MM.1S (cell line): Measurements from ENCODE around the gene LYSMD2.

ENCODE experiments used
- DNase-seq: peaks from one replicate; pipeline ENCODE4 v3.0.0-alpha.2; 2015
- H2AFZ ChIP-seq: fragments of 300-600 bp; sonication (generic); 2 replicates; pipeline ENCODE4 v1.6.0; 2016; ENCODE audit warnings: antibody characterized with exemption, low read length
- H3F3A ChIP-seq: fragments of 300-600 bp; sonication (generic); 2 replicates; pipeline ENCODE4 v1.6.1; 2016; ENCODE audit warnings: mild to moderate bottlenecking, antibody characterized with exemption, low read length, moderate library complexity, mixed read lengths; ENCODE audit not compliant: insufficient read depth
- H3K27ac ChIP-seq: fragments of 300-600 bp; sonication (generic); 2 replicates; pipeline ENCODE4 v1.5.1; 2016; ENCODE audit warnings: mild to moderate bottlenecking, low read length
- H3K27me3 ChIP-seq: fragments of 300-600 bp; sonication (generic); replicated peaks from 2 replicates; pipeline ENCODE4 v1.6.0; 2016; ENCODE audit warnings: low read length; ENCODE audit not compliant: insufficient read depth
- H3K36me3 ChIP-seq: fragments of 300-600 bp; sonication (generic); replicated peaks from 2 replicates; pipeline ENCODE4 v1.6.1; 2016; ENCODE audit warnings: mild to moderate bottlenecking, low read length, mixed read lengths; ENCODE audit not compliant: insufficient read depth
- H3K4me1 ChIP-seq: fragments of 300-600 bp; sonication (generic); 2 replicates; pipeline ENCODE4 v1.6.1; 2016; ENCODE audit warnings: low read length, mixed read lengths
- H3K4me2 ChIP-seq: fragments of 300-600 bp; sonication (generic); 2 replicates; pipeline ENCODE4 v1.6.0; 2016; ENCODE audit warnings: low read depth, low read length
- H3K4me3 ChIP-seq: fragments of 300-600 bp; sonication (generic); 2 replicates; pipeline ENCODE4 v1.5.1; 2016; ENCODE audit warnings: low read length, mixed read lengths
- H3K79me2 ChIP-seq: fragments of 300-600 bp; sonication (generic); 2 replicates; pipeline ENCODE4 v1.6.1; 2016; ENCODE audit warnings: mixed run types, low read length, mixed read lengths
- H3K9ac ChIP-seq: fragments of 300-600 bp; sonication (generic); 2 replicates; pipeline ENCODE4 v1.6.1; 2016; ENCODE audit warnings: low read length, mixed read lengths
- H3K9me2 ChIP-seq: fragments of 300-600 bp; sonication (generic); replicated peaks from 2 replicates; pipeline ENCODE4 v1.6.1; 2016; ENCODE audit warnings: mild to moderate bottlenecking, low read length, mixed read lengths; ENCODE audit not compliant: insufficient read depth
- H3K9me3 ChIP-seq: fragments of 300-600 bp; sonication (generic); replicated peaks from 2 replicates; pipeline ENCODE4 v1.6.1; 2016; ENCODE audit warnings: mild to moderate bottlenecking, low read length, mixed read lengths; ENCODE audit not compliant: insufficient read depth
- H4K20me1 ChIP-seq: fragments of 300-600 bp; sonication (generic); 2 replicates; pipeline ENCODE4 v1.6.1; 2016; ENCODE audit warnings: mild to moderate bottlenecking, low read length, moderate library complexity, mixed read lengths; ENCODE audit not compliant: insufficient read depth
- EZH2 ChIP-seq: fragments of 300-600 bp; sonication (generic); optimal IDR thresholded peaks from 2 replicates; pipeline ENCODE3; 2017; ENCODE audit warnings: low read depth, mild to moderate bottlenecking, antibody characterized with exemption, low read length, mixed read lengths
- EZH2phosphoT487 ChIP-seq: fragments of 300-600 bp; sonication (generic); IDR thresholded peaks from 2 replicates; pipeline ENCODE4 v1.6.1; 2018; ENCODE audit warnings: antibody characterized with exemption, low read length
- TF ChIP-seq, protein P1 (sequence below): fragments of 300-600 bp; sonication (generic); IDR thresholded peaks from 2 replicates; pipeline ENCODE4 v1.5.1; 2016; ENCODE audit warnings: antibody characterized with exemption, low read length, mixed read lengths

Gene LYSMD2

DNA sequence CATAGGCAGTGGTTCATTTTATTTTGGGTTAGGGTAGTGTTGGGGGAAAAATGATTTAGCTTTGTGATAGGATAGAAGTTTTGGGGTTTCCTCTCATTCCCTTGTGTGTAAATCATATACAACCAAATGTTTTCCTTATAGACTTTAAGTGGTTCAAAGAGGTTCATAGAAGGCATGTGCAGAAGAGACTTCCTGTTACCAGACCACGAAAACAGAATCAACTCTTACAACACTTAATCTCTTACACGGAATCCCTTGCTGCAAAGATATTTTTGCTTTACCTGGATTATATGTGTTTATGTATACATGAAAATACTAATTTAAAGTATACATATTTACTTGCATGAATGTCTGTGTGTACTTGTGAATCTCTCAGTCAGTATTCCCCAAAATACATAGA lies 16.8 kb upstream of the LYSMD2 start:
- no peaks in the 10 kb centered on the region for H3K79me2 ChIP-seq
- no peak overlapping the region for H3K9ac ChIP-seq
- no peak overlapping the region for H2AFZ ChIP-seq
- H4K20me1 ChIP-seq, result no peaks in the 10 kb centered on the region
- peaks cover 27% of the 10 kb centered on the region for H3K27me3 ChIP-seq
- H3K9me2 ChIP-seq, result no peaks in the 10 kb centered on the region
- H3K4me2 ChIP-seq, result no peak overlapping the region
- no peak overlapping the region for H3K27ac ChIP-seq
- H3K4me1 ChIP-seq, result no peaks in the 10 kb centered on the region
- H3K36me3 ChIP-seq, result no peaks in the 10 kb centered on the region
- no peak overlapping the region for H3K4me3 ChIP-seq
- no peak for TF ChIP-seq EZH2phosphoT487
- TF ChIP-seq EZH2, result no peak
- TF ChIP-seq, protein P1, sequence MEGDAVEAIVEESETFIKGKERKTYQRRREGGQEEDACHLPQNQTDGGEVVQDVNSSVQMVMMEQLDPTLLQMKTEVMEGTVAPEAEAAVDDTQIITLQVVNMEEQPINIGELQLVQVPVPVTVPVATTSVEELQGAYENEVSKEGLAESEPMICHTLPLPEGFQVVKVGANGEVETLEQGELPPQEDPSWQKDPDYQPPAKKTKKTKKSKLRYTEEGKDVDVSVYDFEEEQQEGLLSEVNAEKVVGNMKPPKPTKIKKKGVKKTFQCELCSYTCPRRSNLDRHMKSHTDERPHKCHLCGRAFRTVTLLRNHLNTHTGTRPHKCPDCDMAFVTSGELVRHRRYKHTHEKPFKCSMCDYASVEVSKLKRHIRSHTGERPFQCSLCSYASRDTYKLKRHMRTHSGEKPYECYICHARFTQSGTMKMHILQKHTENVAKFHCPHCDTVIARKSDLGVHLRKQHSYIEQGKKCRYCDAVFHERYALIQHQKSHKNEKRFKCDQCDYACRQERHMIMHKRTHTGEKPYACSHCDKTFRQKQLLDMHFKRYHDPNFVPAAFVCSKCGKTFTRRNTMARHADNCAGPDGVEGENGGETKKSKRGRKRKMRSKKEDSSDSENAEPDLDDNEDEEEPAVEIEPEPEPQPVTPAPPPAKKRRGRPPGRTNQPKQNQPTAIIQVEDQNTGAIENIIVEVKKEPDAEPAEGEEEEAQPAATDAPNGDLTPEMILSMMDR, result no peak
- DNase-seq, result no peak
- no peaks in the 10 kb centered on the region for H3K9me3 ChIP-seq
- no peaks in the 10 kb centered on the region for H3F3A ChIP-seq

DNA sequence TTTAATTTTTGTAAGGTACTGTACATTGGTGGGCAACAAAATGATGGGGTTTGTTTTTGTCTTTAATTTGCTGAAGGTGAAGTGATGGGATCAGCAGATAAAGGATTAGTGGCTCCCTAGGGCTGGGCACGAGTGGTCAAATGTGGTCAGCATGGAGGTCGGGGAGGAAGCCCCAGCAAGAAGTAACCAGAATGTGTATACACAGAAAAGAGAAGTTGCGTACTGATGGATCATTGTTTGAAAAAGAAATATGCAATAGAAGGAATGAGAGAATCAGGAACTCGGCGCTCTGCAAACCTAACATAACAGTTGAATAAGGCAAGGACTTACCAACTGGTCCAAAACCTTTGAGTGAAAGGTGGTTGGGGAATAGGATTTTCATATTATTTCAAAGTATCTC lies 15.4 kb upstream of the LYSMD2 start:
- Histone ChIP-seq H2AFZ (no peak overlapping the region), H3K4me2 (no peak overlapping the region), H3K4me3 (no peak overlapping the region), H3K27ac (no peak overlapping the region), H3K27me3 (peaks cover 27% of the 10 kb centered on the region), H3F3A (no peaks in the 10 kb centered on the region), H3K9ac (no peak overlapping the region), H3K4me1 (no peaks in the 10 kb centered on the region), H4K20me1 (no peaks in the 10 kb centered on the region), H3K9me3 (no peaks in the 10 kb centered on the region), H3K36me3 (no peaks in the 10 kb centered on the region), H3K9me2 (no peaks in the 10 kb centered on the region), H3K79me2 (no peaks in the 10 kb centered on the region)
- DNase-seq, result no peak
- TF ChIP-seq, protein P1, result no peak
- TF ChIP-seq EZH2 (no peak), EZH2phosphoT487 (no peak)

DNA sequence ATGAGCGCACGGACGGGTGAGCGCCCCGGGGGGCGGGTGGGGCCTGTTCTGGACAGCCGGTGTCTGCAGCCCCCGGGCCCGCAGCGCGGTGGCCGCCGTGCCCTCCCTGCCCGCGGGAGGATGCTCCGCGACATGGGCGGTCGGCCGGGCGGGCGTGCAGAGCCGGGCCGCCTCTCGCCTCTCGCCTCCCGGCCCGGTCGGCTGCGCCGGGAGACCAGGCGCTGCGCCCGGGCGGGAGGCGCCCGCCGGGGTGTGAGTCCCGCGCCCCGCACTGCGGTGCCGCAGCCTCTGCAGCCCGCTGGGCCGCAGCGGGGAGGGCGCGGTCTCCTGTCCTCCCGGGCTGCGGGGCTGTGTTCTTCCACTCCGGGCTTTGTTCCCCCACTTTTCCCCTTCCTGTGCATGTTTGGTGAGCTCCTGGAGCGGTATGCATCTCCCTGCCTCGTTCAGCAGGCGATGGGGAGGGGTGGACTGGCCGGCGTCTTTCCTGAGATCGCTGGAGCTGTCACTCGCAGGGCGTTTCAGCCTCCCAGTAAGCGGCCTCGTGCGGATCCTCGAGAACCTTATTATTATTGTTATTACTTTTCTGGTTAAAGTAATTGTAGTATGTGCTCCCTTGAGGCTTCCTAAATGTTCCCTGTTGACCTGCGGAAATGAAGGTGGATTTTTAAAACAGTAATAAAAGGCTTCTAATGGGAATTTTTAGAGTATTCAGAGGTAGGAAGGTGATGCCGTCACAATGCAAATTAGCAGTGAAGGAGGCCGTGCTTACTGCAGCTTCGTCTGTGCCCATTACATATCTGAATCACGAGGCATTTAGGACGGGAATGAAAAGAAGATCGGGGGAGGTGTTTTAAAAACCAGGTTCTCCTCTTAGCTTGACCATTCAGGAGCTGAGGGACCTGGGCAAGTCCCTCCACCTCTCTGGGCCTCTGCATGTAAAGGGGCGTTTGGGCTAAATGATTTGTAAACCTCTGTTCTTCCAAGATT lies 14.5 kb upstream of the LYSMD2 start:
- peaks cover 27% of the 10 kb centered on the region for H3K27me3 ChIP-seq

More for the DNA sequence above, 14.5 kb upstream of the LYSMD2 start:
- Histone ChIP-seq H3K4me3 (peak overlapping the region; percentile 71), H3F3A (no peaks in the 10 kb centered on the region), H4K20me1 (no peaks in the 10 kb centered on the region), H3K36me3 (no peaks in the 10 kb centered on the region), H3K79me2 (no peaks in the 10 kb centered on the region), H2AFZ (peak overlapping the region; percentile 78), H3K4me2 (peak overlapping the region; percentile 66), H3K9me3 (no peaks in the 10 kb centered on the region), H3K9ac (no peak overlapping the region; the same call in 1 of the 2 replicates), H3K4me1 (no peaks in the 10 kb centered on the region), H3K9me2 (no peaks in the 10 kb centered on the region), H3K27ac (no peak overlapping the region)
- peak; percentile 29 for DNase-seq
- TF ChIP-seq EZH2phosphoT487, result no peak
- TF ChIP-seq, protein P1, result no peak
- TF ChIP-seq EZH2, result no peak
